HK-2 (cell line): Measurements from ENCODE around the gene DEFB132.

Experiments
- DNase-seq: peaks from one replicate; pipeline ENCODE4 v3.0.0-alpha.2; 2018; ENCODE audit not compliant: unreplicated experiment

Gene DEFB132

DNA sequence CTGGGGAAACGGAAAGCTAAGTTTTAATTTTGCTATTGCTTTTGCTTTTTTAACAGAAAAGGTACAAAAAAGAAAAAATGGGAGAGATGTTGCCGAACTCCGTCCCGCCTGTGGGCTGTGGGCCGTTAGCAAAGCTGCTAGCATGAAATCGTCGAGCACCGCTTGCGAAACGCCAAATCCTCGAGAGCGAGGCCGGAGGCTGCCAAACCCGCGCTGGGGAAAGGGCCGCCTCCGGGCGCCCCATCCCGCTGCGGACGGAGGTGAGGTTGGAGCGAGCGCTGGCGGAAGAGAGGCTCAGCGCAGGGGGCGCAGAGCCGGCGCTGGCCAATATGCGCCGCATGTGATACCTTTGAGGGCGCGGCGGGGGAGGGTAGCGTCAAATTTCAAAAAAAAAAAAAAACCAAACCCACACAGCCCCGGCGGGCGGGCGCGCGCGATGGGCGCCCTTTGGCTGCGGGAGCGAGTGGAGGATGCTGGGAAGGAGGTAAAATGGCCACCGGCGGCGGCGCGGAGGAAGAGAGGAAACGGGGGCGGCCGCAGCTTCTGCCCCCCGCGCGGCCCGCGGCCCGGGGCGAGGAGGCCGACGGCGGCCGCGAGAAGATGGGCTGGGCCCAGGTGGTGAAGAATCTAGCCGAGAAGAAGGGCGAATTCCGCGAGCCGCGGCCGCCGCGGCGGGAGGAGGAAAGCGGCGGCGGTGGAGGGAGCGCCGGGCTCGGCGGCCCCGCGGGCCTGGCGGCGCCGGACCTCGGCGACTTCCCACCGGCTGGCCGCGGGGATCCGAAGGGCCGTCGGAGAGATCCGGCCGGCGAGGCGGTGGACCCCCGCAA lies 39.8 kb downstream of the DEFB132 start, which contains the start of gene ZCCHC3:
TSS of gene ZCCHC3 (plus strand) at position 473 of the 827 bp plus-strand sequence. CDS start at position 490, 17 bp downstream.
- DNase-seq = peak; percentile 95

DNA sequence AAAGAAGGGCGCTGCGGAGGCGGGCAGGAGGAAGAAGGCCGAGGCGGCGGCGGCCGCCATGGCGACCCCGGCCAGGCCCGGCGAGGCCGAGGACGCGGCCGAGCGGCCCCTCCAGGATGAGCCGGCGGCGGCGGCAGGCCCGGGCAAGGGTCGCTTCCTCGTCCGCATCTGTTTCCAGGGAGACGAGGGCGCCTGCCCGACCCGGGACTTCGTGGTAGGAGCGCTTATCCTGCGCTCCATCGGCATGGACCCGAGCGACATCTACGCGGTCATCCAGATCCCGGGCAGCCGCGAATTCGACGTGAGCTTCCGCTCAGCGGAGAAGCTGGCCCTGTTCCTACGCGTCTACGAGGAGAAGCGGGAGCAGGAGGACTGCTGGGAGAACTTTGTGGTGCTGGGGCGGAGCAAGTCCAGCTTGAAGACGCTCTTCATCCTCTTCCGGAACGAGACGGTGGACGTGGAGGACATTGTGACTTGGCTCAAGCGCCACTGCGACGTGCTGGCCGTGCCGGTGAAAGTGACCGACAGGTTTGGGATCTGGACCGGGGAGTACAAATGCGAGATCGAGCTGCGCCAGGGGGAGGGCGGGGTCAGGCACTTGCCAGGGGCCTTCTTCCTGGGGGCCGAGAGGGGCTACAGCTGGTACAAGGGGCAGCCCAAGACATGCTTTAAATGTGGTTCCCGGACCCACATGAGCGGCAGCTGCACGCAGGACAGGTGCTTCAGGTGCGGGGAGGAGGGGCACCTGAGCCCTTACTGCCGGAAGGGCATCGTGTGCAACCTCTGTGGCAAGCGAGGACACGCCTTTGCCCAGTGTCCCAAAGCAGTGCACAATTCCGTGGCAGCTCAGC lies 40.6 kb downstream of the DEFB132 start:
- DNase-seq = peak; percentile 80

DNA sequence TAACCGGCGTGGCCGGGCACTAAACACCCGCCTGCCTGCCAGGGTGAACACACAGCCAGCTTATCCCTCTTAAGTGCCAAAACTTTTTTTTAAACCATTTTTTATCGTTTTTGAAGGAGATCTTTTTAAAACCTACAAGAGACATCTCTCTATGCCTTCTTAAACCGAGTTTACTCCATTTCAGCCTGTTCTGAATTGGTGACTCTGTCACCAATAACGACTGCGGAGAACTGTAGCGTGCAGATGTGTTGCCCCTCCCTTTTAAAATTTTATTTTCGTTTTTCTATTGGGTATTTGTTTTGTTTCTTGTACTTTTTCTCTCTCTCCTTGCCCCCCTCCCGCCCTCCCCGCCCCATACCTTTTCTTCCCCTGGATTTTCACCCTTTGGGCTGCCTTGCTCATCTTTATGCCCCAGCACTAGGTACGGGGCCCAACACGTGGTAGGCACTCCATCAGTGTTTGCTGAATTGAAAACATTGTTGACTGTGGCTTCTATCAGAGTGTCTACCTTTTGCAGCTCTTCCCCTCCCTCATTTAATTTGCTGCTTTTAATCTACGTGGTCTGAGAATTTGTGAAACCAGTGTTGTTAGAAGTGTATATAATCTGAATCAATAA lies 41.4 kb downstream of the DEFB132 start:
- DNase-seq = no peak

DNA sequence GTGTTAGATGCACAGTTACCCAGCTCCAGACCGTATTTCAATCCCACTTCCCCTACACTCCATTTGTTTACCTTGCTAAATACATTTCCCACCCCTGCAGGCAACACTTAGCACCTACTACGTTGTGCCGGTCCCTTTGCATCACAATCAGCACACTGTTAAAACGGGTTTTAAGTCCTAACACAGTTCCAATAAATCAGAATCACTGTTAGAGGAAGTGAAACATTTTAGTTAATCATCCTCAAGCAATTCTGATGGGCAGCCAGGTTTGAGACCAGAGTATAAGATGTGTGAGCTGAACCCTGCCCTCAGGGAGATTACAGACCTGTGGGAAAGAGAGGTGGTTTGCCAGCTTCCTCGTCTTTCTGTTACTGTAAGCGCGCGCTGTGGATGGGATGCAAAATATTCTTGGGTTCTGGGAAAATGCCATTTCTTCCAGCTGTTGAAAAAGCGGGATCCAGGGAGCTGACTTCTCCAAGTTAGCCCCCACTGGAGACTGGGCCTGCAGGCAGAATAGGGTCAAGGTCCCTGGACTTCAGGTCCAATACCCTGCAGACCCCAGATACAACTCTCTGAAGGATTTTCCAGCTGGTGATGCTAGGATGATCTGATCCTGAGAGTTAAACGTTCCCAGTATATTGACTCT lies 42.9 kb downstream of the DEFB132 start:
- DNase-seq = no peak

DNA sequence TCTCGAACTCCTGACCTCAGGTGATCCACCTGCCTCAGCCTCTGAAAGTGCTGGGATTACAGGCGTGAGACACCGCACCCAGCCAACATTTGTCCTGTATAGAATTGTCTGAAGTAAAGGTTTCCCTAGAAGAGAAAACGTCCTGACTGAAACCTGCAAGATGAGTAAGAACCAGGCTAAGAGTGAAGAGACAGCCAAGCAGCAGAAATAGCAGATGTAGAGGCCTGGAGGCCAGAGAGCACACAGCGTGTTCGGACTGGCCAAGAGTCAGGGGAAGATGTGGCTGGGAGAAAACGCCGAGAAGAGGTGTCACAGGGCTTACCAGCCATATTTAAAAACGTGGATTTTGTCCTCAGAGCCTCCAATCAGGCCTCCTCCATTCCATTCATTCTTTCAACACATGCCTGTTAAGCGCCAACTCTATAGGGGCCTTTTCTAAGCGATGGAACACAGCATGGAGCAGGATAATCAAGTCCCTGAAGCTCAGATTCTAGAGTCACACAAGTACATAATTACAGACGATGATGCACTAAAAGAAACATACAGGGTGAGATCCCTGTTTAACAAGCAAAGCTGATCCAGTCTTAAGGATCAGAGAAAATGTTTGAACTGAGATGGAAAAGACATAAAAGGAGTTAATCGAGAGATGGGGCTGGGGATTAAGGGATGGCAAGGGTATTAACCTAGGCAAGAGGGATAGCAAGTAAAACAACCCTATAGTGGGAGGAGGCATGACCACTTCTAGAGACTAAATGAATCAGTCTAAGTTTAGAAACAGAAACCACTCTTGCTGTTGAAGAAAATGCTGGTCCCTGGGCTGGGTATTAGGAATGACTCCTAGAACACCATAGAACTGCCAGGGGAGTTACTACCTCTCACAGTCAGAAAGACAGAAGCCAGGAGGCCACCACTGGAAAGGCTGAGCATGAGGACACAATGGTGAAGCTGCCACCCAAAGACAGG lies 44.6 kb downstream of the DEFB132 start:
- DNase-seq = no peak

DNA sequence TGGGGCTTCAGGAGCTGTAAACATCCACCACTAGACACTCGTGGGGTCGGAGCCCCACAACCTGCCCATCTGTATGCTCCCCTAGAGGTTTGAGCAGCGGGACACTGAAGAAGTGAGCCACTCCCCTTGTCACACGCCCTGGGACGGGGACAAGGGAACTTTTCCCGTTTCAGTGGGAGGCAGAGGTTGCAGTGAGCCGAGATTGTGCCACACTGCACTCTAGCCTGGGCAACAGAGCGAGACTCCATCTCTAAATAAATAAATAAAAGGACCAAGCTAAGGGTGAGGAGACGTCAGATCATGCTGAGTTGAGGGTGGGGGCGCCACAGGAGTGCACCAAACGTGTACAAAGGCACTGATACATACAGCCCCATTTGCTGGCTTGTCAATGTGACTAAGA lies 48.2 kb downstream of the DEFB132 start:
- no peak for DNase-seq

DNA sequence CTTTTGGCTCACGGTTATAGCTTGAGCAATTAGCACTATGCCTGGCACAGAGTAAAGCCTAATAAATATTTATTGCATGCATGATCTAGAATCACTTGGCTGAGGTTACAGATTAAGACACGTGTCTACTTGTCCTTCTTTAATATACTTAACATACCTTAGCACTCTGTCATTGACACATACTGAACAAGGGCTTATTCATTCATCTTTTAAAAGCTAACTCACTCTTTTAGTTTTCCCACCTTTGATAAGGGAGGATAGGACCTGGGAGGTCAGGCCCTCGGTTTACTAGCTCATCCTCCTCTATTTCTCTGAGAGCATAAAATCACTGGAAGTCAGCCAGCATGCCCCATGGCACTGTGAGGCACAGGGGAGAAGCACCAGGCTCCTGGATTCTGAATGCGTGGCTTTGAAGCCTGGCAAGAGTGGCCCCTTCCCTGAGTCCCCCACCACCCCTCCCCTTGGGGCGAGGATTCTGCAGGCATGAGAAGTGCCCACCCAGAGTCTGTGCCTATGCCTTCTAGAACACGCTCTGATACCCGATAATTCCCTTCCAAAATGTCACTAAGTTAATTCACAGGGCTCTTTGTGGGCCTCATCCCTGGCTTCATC lies 51.0 kb downstream of the DEFB132 start:
- DNase-seq = no peak

DNA sequence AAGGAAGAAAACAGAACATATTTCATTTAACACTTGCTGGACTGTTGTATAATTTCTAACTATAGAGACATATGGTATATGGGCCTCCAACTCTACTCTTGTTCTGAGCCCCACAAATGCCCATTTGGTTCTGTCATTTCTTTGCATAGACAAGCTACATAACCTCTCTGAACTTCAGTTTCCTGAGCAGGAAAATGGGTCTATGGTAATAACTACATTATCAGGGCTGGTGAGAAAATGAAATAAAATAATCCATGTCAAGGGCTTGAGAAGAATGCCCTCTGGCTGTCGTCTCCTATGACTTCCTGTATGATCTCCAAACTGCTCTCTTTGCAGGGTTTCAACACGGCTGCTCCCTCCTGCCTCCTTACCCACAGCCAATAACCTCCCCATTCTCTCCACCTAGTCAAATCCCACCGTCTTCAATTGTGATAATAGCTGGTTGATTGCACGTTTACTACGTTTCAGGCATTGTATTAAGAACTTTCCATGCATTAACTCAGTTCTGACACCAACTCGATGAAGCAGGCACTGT lies 51.8 kb downstream of the DEFB132 start:
- peak; percentile 36 for DNase-seq

DNA sequence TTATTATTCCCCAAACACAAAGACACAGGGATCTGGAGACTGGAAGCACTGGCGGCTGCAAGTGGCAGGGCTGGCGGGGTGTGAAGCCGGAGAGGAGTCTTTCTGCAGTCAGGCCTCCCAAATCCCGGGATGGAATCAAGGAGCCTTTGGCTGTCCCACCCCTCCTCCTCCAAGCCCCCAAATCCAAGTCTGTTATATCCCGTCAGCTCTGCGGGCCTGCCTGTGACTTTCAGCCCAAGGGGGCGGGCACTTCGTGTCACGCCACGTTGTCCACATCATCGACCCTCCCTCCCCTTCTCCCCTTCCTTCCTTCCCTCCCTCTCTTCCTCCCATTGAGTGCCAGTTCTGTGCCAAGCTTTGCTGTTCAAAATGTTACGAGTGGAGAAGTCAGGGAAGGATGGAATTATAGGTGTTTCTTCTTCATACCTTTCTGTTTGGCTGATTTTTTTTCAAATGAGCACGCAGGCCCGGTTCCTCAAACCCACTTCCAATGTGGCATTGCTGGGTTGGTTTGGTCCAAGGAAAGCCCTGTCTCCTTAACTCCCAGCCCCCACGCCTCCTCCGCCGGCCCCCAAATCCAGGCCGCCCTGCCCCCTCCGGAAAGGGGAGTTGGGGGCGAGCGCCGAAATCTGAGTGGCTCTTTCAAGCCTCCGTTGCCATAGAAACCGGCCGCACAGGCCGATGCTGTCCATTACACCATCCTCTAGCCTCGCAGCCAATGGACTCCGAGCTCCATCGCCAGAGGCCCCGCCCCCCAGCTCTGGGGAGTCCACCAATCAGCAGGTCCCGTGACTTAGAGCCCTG lies 52.5 kb downstream of the DEFB132 start:
- DNase-seq = peak; percentile 99

DNA sequence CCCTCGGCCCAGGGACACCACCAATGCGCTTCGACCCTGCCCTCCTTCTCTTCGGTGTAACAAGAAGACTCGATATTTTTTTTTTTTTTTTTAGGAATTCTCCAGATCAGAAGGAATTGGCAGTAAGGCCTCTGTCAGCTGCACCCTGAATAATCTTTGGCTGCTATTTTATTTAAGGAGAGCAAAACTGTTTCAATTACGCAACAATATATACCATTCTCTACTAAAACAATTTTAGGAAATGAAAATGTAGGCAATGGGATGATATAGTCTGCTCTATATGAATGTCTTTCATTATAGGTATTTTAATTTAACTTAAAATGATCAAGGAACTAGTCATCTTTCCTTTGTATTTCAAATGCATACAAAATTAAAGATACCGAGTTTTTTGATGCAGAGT lies 53.1 kb downstream of the DEFB132 start:
- DNase-seq = no peak
